ENCODE measurements around the gene IQGAP2.

DNA sequence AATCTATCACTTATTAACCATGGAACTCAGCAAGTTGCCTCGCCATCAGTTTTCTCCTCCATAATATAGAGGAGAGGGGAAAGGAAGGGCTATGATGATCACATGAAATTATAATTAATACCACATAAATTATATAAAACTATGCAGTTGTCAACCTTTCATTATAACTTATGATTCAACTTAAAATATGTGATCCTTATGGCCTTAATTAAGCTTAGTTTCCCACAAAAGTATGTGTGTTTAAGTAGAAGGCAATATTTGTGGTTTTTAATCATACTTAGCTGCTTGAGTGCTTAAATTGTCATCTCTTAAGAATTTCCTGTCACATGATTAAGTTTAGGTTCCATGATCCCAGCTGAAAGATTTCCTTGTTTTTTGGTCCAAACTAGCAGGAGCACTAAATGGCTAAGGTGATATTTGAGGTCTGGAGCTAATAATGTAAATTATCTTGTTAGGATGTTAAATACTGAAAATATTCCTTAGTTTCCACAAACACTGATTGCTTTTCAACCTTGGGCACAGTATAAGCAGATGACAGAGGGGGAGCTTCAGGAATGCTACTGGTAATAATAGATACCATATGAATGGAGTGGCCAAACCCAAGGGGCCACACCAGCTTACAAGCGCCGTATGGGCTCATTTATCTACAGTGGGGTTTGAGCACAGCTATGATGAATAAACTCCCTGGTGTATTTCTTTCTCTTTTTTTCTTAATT, 286.4 kb downstream of the IQGAP2 start:
- no peak for TF ChIP-seq SP2 (IDR thresholded peaks at IDR 0.05; ENCODE audit: extremely low read depth, low read depth, low read length, poor library complexity, severe bottlenecking)
- TF ChIP-seq MAFF (IDR thresholded peaks at IDR 0.05; ENCODE audit: low read length): no peak
- no peak for TF ChIP-seq POLR2A (conservative IDR thresholded peaks at IDR 0.05)
- TF ChIP-seq TSC22D4 (tag; IDR thresholded peaks at IDR 0.05): no peak
- TF ChIP-seq, protein P1, sequence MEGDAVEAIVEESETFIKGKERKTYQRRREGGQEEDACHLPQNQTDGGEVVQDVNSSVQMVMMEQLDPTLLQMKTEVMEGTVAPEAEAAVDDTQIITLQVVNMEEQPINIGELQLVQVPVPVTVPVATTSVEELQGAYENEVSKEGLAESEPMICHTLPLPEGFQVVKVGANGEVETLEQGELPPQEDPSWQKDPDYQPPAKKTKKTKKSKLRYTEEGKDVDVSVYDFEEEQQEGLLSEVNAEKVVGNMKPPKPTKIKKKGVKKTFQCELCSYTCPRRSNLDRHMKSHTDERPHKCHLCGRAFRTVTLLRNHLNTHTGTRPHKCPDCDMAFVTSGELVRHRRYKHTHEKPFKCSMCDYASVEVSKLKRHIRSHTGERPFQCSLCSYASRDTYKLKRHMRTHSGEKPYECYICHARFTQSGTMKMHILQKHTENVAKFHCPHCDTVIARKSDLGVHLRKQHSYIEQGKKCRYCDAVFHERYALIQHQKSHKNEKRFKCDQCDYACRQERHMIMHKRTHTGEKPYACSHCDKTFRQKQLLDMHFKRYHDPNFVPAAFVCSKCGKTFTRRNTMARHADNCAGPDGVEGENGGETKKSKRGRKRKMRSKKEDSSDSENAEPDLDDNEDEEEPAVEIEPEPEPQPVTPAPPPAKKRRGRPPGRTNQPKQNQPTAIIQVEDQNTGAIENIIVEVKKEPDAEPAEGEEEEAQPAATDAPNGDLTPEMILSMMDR (IDR thresholded peaks at IDR 0.05 in 2 of 3, conservative IDR thresholded peaks at IDR 0.05 in 1 of 3; ENCODE audit: insufficient read depth in 2 of 3, low read depth in 1 of 3, low read length in 3 of 3): no peak
- no peak for TF ChIP-seq ZFX (CRISPR knock-in tag; IDR thresholded peaks at IDR 0.05)
